PC-3 (cell line): Measurements from ENCODE around the gene LIX1L. TPM values are rescaled to one million over a fixed set of nuclear protein-coding genes. Genes with fewer than 3 reads are reported as not detected.
A peak's percentile ranks its signal among the peaks of the same experiment; 100 is the strongest.

ENCODE experiments used
- ATAC-seq: fragments of 200-7000 bp; cut with Tn5 transposase; 2 replicates; pipeline ENCODE4 v1.9.1; 2020; ENCODE audit warnings: mild to moderate bottlenecking, moderate library complexity
- BruUV-seq: library from RNA; stranded (reverse); fragments of 400-500 nt; replicated peaks from 2 replicates; lab custom pipeline; 2021; lab: Mats Ljungman, UMichigan
- CTCF ChIA-PET: fragments of 300-600 bp; sonication (Branson Sonifier 250); formaldehyde crosslinking; loops from one replicate; lab custom pipeline; 2022; ENCODE audit warnings: antibody characterized with exemption; lab: Charles Lee
- POLR2A ChIA-PET: fragments of 300-600 bp; sonication (Branson Sonifier 250); formaldehyde crosslinking; loops from one replicate; lab custom pipeline; 2022; ENCODE audit warnings: antibody characterized with exemption; ENCODE audit not compliant: unreplicated experiment; lab: Charles Lee
- DNase-seq: peaks from one replicate; pipeline ENCODE4 v3.0.0-alpha.2; 2015
- H2AFZ ChIP-seq: fragments of 300-600 bp; sonication (generic); 2 replicates; pipeline ENCODE4 v1.6.0; 2016; ENCODE audit warnings: antibody characterized with exemption, low read length
- H3F3A ChIP-seq: fragments of 300-600 bp; sonication (generic); one replicate; pipeline ENCODE4 v1.6.0; 2017; ENCODE audit warnings: antibody characterized with exemption, low read length, control low read depth, mild to moderate bottlenecking; ENCODE audit not compliant: unreplicated experiment
- H3K27ac ChIP-seq: fragments of 300-600 bp; sonication (generic); 2 replicates; pipeline ENCODE4 v1.5.1; 2016; ENCODE audit warnings: mild to moderate bottlenecking, low read length
- H3K27me3 ChIP-seq: fragments of 300-600 bp; sonication (generic); 2 replicates; pipeline ENCODE4 v1.6.1; 2016; ENCODE audit warnings: low read length, mixed read lengths
- H3K36me3 ChIP-seq: fragments of 300-600 bp; sonication (generic); 2 replicates; pipeline ENCODE4 v1.6.1; 2016; ENCODE audit warnings: low read depth, mixed run types, low read length, mixed read lengths
- H3K4me1 ChIP-seq: fragments of 300-600 bp; sonication (generic); 2 replicates; pipeline ENCODE4 v1.5.1; 2016; ENCODE audit warnings: low read length; ENCODE audit not compliant: insufficient read depth
- H3K4me2 ChIP-seq: fragments of 300-600 bp; sonication (generic); 2 replicates; pipeline ENCODE4 v1.6.0; 2016; ENCODE audit warnings: low read length
- H3K4me3 ChIP-seq: fragments of 300-600 bp; sonication (generic); 2 replicates; pipeline ENCODE4 v1.5.1; 2016; ENCODE audit warnings: mild to moderate bottlenecking, low read length, mixed read lengths
- H3K79me2 ChIP-seq: fragments of 300-600 bp; sonication (generic); 2 replicates; pipeline ENCODE4 v1.6.1; 2017; ENCODE audit warnings: low read length, mixed read lengths
- H3K9ac ChIP-seq: fragments of 300-600 bp; sonication (generic); 2 replicates; pipeline ENCODE4 v1.6.0; 2016; ENCODE audit warnings: mild to moderate bottlenecking, low read length
- H3K9me2 ChIP-seq: fragments of 300-600 bp; sonication (generic); replicated peaks from 2 replicates; pipeline ENCODE4 v1.6.1; 2016; ENCODE audit warnings: mixed run types, low read length, mixed read lengths
- H3K9me3 ChIP-seq: fragments of 300-600 bp; sonication (generic); 2 replicates; pipeline ENCODE4 v1.6.1; 2016; ENCODE audit warnings: low read length, mixed read lengths
- H4K20me1 ChIP-seq: fragments of 300-600 bp; sonication (generic); 2 replicates; pipeline ENCODE4 v1.6.1; 2016; ENCODE audit warnings: low read length, mixed read lengths
- EZH2 ChIP-seq: fragments of 300-600 bp; sonication (generic); IDR thresholded peaks from one replicate; pipeline ENCODE4 v1.6.1; 2017; ENCODE audit warnings: antibody characterized with exemption, mild to moderate bottlenecking, low read length; ENCODE audit not compliant: unreplicated experiment
- EZH2phosphoT487 ChIP-seq: fragments of 300-600 bp; sonication (generic); IDR thresholded peaks from 2 replicates; pipeline ENCODE4 v1.6.1; 2018; ENCODE audit warnings: mild to moderate bottlenecking, antibody characterized with exemption, low read length, borderline replicate concordance
- intact Hi-C: fragments of 100-400 bp; cut with micrococcal nuclease; formaldehyde crosslinking; loops from 2 replicates; pipeline ENCODE4 v1.9.0; 2023
- total RNA-seq: library from RNA; depleted of rRNA; stranded (reverse); fragments of >200 nt; gene quantifications from 2 replicates; pipeline ENCODE4 v1.2.3, GENCODE V29; 2014
- TF ChIP-seq, protein P1 (sequence below): fragments of 300-600 bp; sonication (generic); conservative IDR thresholded peaks from 2 replicates; pipeline ENCODE4 v1.5.1; 2017; ENCODE audit warnings: antibody characterized with exemption, low read depth, mild to moderate bottlenecking, low read length

Gene LIX1L
- total RNA-seq, 1 experiment from 2014 or later = 12.5 TPM

DNA sequence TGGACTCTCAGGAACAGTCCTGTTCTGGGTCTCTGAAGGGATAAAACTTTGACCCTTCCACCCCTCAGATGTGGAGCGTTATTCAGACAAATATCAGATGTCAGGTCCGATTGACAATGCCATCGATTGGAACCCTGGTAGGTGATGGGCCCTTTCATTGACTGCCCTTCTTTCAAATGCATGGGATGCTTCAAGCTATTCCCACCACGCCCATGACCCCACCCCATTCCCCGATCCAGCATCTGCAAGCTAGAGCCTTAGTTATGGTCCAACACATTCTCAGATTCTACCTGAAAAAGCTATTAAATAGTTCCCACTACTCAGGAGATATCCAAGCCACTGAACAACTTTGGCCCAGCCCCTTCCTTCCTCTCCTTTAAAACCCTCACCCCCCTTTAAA, 19.2 kb upstream of the LIX1L start:
- Histone ChIP-seq H3K4me1 (peaks cover 35% of the 10 kb centered on the region), H3K9ac (no peak overlapping the region), H3F3A (no peaks in the 10 kb centered on the region), H3K9me2 (no peaks in the 10 kb centered on the region), H3K9me3 (no peaks in the 10 kb centered on the region), H3K4me3 (no peak overlapping the region), H4K20me1 (no peaks in the 10 kb centered on the region), H3K4me2 (peak overlapping the region; percentile 60), H3K36me3 (no peaks in the 10 kb centered on the region), H3K27ac (no peak overlapping the region), H3K27me3 (no peaks in the 10 kb centered on the region), H3K79me2 (no peaks in the 10 kb centered on the region), H2AFZ (peak overlapping the region; percentile 75)
- TF ChIP-seq EZH2 (no peak), EZH2phosphoT487 (no peak)
- TF ChIP-seq, protein P1, sequence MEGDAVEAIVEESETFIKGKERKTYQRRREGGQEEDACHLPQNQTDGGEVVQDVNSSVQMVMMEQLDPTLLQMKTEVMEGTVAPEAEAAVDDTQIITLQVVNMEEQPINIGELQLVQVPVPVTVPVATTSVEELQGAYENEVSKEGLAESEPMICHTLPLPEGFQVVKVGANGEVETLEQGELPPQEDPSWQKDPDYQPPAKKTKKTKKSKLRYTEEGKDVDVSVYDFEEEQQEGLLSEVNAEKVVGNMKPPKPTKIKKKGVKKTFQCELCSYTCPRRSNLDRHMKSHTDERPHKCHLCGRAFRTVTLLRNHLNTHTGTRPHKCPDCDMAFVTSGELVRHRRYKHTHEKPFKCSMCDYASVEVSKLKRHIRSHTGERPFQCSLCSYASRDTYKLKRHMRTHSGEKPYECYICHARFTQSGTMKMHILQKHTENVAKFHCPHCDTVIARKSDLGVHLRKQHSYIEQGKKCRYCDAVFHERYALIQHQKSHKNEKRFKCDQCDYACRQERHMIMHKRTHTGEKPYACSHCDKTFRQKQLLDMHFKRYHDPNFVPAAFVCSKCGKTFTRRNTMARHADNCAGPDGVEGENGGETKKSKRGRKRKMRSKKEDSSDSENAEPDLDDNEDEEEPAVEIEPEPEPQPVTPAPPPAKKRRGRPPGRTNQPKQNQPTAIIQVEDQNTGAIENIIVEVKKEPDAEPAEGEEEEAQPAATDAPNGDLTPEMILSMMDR = no peak
- no peak for DNase-seq
- no TSS peak for BruUV-seq
- intact Hi-C loops = loop anchor here (1.0 kb wide), 2 partner anchors 30 to 36 kb away; no protein-coding TSS in a partner anchor
- ChIA-PET CTCF (interaction anchor here (0.6 to 3.0 kb wide), 4 partner anchors 19 to 86 kb away, joined by 3 to 34 read pairs (median 8); partner anchors contain the start of gene LIX1L), POLR2A (no interaction called here)
- ATAC-seq = no peak

DNA sequence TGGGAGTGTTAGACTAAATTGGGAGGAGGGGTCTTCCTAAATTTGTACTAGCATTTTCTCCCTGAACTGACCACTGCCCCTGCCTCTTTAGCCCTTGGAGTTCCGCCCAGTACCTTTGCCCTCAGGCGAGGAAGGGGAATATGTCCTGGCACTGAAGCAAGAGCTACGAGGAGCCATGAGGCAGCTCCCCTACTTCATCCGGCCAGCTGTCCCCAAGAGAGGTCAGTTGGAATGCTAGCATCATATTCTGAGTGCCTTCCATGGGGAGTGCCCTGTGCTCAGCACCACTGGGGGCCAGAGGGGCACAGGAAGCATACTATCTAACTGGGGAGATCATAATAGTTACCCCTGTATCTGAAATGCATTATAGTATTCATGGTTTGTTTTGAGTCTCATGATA, 17.4 kb upstream of the LIX1L start:
- no peaks in the 10 kb centered on the region for H3K36me3 ChIP-seq
- DNase-seq (no peak), ATAC-seq (no peak)
- no peaks in the 10 kb centered on the region for H3K79me2 ChIP-seq
- no peak overlapping the region for H3K4me3 ChIP-seq
- ChIA-PET POLR2A (interaction anchor here (0.6 kb wide), 1 partner anchor 32 kb away, joined by 4 read pairs; no protein-coding TSS in a partner anchor), CTCF (no interaction called here)
- no peaks in the 10 kb centered on the region for H3K27me3 ChIP-seq
- H3K4me2 ChIP-seq = no peak overlapping the region
- H3K9me3 ChIP-seq = no peaks in the 10 kb centered on the region
- peaks cover 29% of the 10 kb centered on the region for H3K4me1 ChIP-seq
- no peaks in the 10 kb centered on the region for H4K20me1 ChIP-seq
- no peaks in the 10 kb centered on the region for H3F3A ChIP-seq
- no peak overlapping the region for H2AFZ ChIP-seq
- no peak overlapping the region for H3K9ac ChIP-seq
- BruUV-seq = no TSS peak
- TF ChIP-seq, protein P1 = no peak
- TF ChIP-seq EZH2 (no peak), EZH2phosphoT487 (no peak)
- intact Hi-C loops = loop anchor here (2.0 kb wide), 1 partner anchor 16 kb away; the partner anchor contains the start of gene LIX1L
- no peaks in the 10 kb centered on the region for H3K9me2 ChIP-seq
- no peak overlapping the region for H3K27ac ChIP-seq

DNA sequence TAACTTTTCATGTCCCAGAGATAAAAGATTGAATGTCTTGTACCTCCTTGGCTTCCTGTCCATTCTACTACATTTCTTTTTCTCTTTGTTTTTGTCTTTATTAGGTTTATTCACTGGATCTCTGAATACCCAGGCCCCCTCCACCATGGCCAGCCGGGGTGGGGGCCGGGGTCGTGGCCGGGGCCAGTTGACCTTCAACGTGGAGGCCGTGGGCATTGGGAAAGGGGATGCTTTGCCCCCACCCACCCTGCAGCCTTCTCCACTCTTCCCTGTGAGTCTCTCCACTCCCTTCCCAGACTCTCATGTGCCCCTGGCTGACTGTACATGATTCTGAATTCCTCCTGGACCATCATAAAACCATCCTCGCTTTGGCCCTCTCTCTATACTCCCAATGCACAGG, 16.9 kb upstream of the LIX1L start:
- no peaks in the 10 kb centered on the region for H3K9me3 ChIP-seq
- TF ChIP-seq EZH2 = no peak
- no TSS peak for BruUV-seq
- no peak overlapping the region for H3K4me3 ChIP-seq
- no peaks in the 10 kb centered on the region for H3K79me2 ChIP-seq
- CTCF ChIA-PET = no interaction called here
- no peaks in the 10 kb centered on the region for H3K27me3 ChIP-seq
- H2AFZ ChIP-seq = no peak overlapping the region
- no peak overlapping the region for H3K27ac ChIP-seq
- no peak overlapping the region for H3K9ac ChIP-seq
- no peaks in the 10 kb centered on the region for H3K36me3 ChIP-seq
- H3K9me2 ChIP-seq = no peaks in the 10 kb centered on the region
- H3F3A ChIP-seq = no peaks in the 10 kb centered on the region
- no peak overlapping the region for H3K4me2 ChIP-seq
- peaks cover 24% of the 10 kb centered on the region for H3K4me1 ChIP-seq
- ATAC-seq (no peak), DNase-seq (no peak)
- H4K20me1 ChIP-seq = no peaks in the 10 kb centered on the region
- intact Hi-C loops = loop anchor here (2.0 kb wide), 1 partner anchor 16 kb away; the partner anchor contains the start of gene LIX1L
- POLR2A ChIA-PET = interaction anchor here (0.6 kb wide), 1 partner anchor 33 kb away, joined by 4 read pairs; no protein-coding TSS in a partner anchor
